HG02798 (cell line): ENCODE results near the gene AMPD3.

Source experiments
- ATAC-seq: cut with Tn5 transposase; IDR thresholded peaks from one replicate; pipeline ENCODE4 v1.9.1; 2021; ENCODE audit warnings: mild to moderate bottlenecking; ENCODE audit not compliant: unreplicated experiment, poor library complexity

The AMPD3 gene

GRCh38 chr11:10526974-10527918, 72.2 kb downstream of the AMPD3 start:
- ATAC-seq: peak; percentile 47

- no peak for ATAC-seq
These were observed 73.1 kb downstream of the AMPD3 start for GRCh38 chr11:10528121-10528520.

GRCh38 chr11:10529279-10529678, 74.2 kb downstream of the AMPD3 start:
- ATAC-seq: no peak

GRCh38 chr11:10532526-10532925, 77.5 kb downstream of the AMPD3 start:
- no peak for ATAC-seq

GRCh38 chr11:10533323-10533722, 78.3 kb downstream of the AMPD3 start:
- ATAC-seq: no peak

- ATAC-seq: no peak
These were observed 79.3 kb downstream of the AMPD3 start for GRCh38 chr11:10534316-10534715.

GRCh38 chr11:10537600-10537999, 82.5 kb downstream of the AMPD3 start:
- ATAC-seq: no peak

GRCh38 chr11:10538924-10539323, 83.9 kb downstream of the AMPD3 start:
- ATAC-seq: no peak

GRCh38 chr11:10539339-10539738, 84.3 kb downstream of the AMPD3 start:
- no peak for ATAC-seq

- ATAC-seq: peak; percentile 25
These were observed 85.5 kb downstream of the AMPD3 start for GRCh38 chr11:10540546-10540914.

GRCh38 chr11:10540915-10541560, 86.0 kb downstream of the AMPD3 start, which contains the start of gene RNF141:
Gene RNF141, minus strand, starts transcription at chr11:10541187. Its CDS starts 7,029 bp downstream, at chr11:10534158.
- ATAC-seq: peak; percentile 99

GRCh38 chr11:10541561-10541930, 86.5 kb downstream of the AMPD3 start:
- no peak for ATAC-seq

GRCh38 chr11:10542776-10543175, 87.7 kb downstream of the AMPD3 start:
- ATAC-seq: no peak

- ATAC-seq: no peak
These were observed 88.7 kb downstream of the AMPD3 start for GRCh38 chr11:10543782-10544181.

- ATAC-seq: no peak
These were observed 89.7 kb downstream of the AMPD3 start for GRCh38 chr11:10544491-10545465.

GRCh38 chr11:10550503-10551289, 95.6 kb downstream of the AMPD3 start:
- no peak for ATAC-seq

- no peak for ATAC-seq
These were observed 96.2 kb downstream of the AMPD3 start for GRCh38 chr11:10551290-10551592.

GRCh38 chr11:10551845-10552352, 96.8 kb downstream of the AMPD3 start:
- no peak for ATAC-seq

GRCh38 chr11:10556590-10556989, 101.5 kb downstream of the AMPD3 start:
- no peak for ATAC-seq
